ENCODE data around the gene BICRAL. TPM values are rescaled to one million over a fixed set of nuclear protein-coding genes. Genes with fewer than 3 reads are reported as not detected.

Gene BICRAL
- total RNA-seq, 2 donors from 2014 or later = 11.6 to 14.9 TPM

DNA sequence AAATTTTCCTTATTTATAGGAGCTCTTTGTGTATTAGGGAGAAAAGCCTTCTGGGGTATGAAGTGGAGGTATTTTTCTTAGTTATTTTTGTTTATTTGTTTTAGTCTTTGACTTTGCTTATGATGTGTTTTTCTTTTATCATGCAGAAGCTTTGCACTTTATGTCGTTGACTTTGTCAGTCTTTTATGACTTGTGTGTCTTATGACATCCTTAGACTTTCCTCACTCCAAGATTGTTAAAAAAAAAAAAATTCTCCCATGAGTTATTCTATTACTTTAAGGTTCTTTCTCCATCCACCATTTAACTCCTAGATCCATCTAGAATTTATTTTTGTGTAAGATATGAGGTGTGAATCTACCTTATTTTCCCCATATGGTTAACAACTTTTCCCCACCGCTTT is 36.6 kb downstream of the BICRAL start:
- Histone ChIP-seq H3K9me3 (ENCODE audit: control insufficient read depth, low read length) (no peaks in the 10 kb centered on the region), H3K27ac (ENCODE audit: low read depth, low read length) (no peak overlapping the region), H3K36me3 (ENCODE audit: control insufficient read depth, insufficient read depth, low read length) (peaks cover 3% of the 10 kb centered on the region), H3K4me3 (ENCODE audit: low read length) (no peak overlapping the region), H3K9ac (ENCODE audit: extremely low read depth, low read length, poor library complexity, severe bottlenecking) (no peak overlapping the region), H3K27me3 (ENCODE audit: control insufficient read depth, insufficient read depth, low read length, poor library complexity, severe bottlenecking) (no peaks in the 10 kb centered on the region), H3K4me1 (ENCODE audit: control insufficient read depth, insufficient read depth, low read length) (no peaks in the 10 kb centered on the region)
- H3K27ac Mint-ChIP-seq = no peak overlapping the region
- no peak for TF ChIP-seq CTCF (conservative IDR thresholded peaks at IDR 0.05)
- peaks cover 18% of the 10 kb centered on the region for H3K4me1 Mint-ChIP-seq
- no peak overlapping the region for H3K4me3 Mint-ChIP-seq
- WGBS, 2 experiments (ENCODE audit: insufficient coverage in 1 of 2, insufficient read length in 1 of 2) = 96% methylated on average over 2 of the region's 2 CpGs; no CpG with 5 or more reads in 1 of the 2 experiments
- H3K36me3 Mint-ChIP-seq (ENCODE audit: low read depth) = peaks cover 6% of the 10 kb centered on the region
- H3K9me3 Mint-ChIP-seq = no peaks in the 10 kb centered on the region
- DNase-seq = no peak
- H3K27me3 Mint-ChIP-seq (ENCODE audit: insufficient read depth) = no peaks in the 10 kb centered on the region

GRCh38 chr6:42818878-42819277 is 37.0 kb downstream of the BICRAL start:
- Histone ChIP-seq H3K9ac (ENCODE audit: extremely low read depth, low read length, poor library complexity, severe bottlenecking) (no peak overlapping the region), H3K9me3 (ENCODE audit: control insufficient read depth, low read length) (no peaks in the 10 kb centered on the region), H3K36me3 (ENCODE audit: control insufficient read depth, insufficient read depth, low read length) (peaks cover 3% of the 10 kb centered on the region), H3K4me1 (ENCODE audit: control insufficient read depth, insufficient read depth, low read length) (no peaks in the 10 kb centered on the region), H3K27me3 (ENCODE audit: control insufficient read depth, insufficient read depth, low read length, poor library complexity, severe bottlenecking) (no peaks in the 10 kb centered on the region), H3K27ac (ENCODE audit: low read depth, low read length) (no peak overlapping the region), H3K4me3 (ENCODE audit: low read length) (no peak overlapping the region)
- Mint-ChIP-seq H3K27me3 (ENCODE audit: insufficient read depth) (no peaks in the 10 kb centered on the region), H3K27ac (peak overlapping the region; percentile 19), H3K36me3 (ENCODE audit: low read depth) (peaks cover 6% of the 10 kb centered on the region), H3K4me1 (peaks cover 18% of the 10 kb centered on the region), H3K9me3 (no peaks in the 10 kb centered on the region), H3K4me3 (no peak overlapping the region)
- TF ChIP-seq CTCF (conservative IDR thresholded peaks at IDR 0.05) = no peak
- DNase-seq = no peak
- WGBS, 2 experiments (ENCODE audit: insufficient coverage in 1 of 2, insufficient read length in 1 of 2) = 68% methylated on average over 2 of the region's 3 CpGs; no CpG with 5 or more reads in 1 of the 2 experiments

DNA sequence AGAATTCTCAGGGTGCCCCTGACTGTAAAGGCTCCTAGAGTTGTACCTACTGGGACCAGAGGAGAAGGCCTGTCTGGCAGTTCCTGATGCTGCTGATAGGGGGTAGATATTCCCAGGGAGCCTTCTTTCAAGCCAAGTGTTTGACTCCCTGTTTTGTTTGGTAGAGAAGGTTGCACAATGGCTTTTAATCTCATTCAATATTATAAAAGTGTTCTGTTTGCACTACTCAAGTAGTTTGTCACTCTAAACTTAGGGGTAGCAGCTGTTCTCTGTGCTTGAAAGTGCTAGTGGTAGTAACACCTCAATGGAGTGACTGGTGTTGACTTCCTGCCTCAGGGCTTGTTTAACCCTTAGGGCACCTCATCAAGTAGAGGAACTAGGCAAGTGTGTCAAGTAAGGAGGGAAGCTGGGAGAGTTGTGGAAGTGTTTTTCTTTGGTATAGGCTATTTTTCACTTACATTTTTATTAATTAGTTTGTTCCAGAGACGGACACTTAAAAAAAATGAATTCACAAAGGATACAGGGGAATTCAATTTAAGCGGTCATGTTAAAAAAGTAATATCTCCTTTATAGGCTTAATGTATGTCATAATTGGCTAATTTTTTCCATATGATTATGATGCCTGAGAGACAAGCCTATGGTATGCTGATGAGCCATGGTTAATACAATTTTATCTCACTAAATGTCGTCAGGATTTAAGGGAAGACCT is 38.1 kb downstream of the BICRAL start:
- no peak overlapping the region for H3K4me3 ChIP-seq (ENCODE audit: low read length)
- no peaks in the 10 kb centered on the region for H3K9me3 ChIP-seq (ENCODE audit: control insufficient read depth, low read length)
- no peak overlapping the region for H3K27ac ChIP-seq (ENCODE audit: low read depth, low read length)
- H3K9ac ChIP-seq (ENCODE audit: extremely low read depth, low read length, poor library complexity, severe bottlenecking) = no peak overlapping the region
- H3K4me3 Mint-ChIP-seq = no peak overlapping the region
- peaks cover 18% of the 10 kb centered on the region for H3K4me1 Mint-ChIP-seq
- H3K9me3 Mint-ChIP-seq = no peaks in the 10 kb centered on the region
- peak; percentile 66 for DNase-seq
- peak; percentile 74 for TF ChIP-seq CTCF (conservative IDR thresholded peaks at IDR 0.05)
- no peaks in the 10 kb centered on the region for H3K27me3 Mint-ChIP-seq (ENCODE audit: insufficient read depth)
- H3K27me3 ChIP-seq (ENCODE audit: control insufficient read depth, insufficient read depth, low read length, poor library complexity, severe bottlenecking) = no peaks in the 10 kb centered on the region
- H3K27ac Mint-ChIP-seq = peak overlapping the region; percentile 55
- H3K36me3 Mint-ChIP-seq (ENCODE audit: low read depth) = peaks cover 12% of the 10 kb centered on the region
- no peaks in the 10 kb centered on the region for H3K4me1 ChIP-seq (ENCODE audit: control insufficient read depth, insufficient read depth, low read length)
- WGBS, 2 experiments (ENCODE audit: insufficient coverage in 1 of 2, insufficient read length in 1 of 2) = 94 to 100% methylated on average over 1 to 3 of the region's 3 CpGs
- peaks cover 9% of the 10 kb centered on the region for H3K36me3 ChIP-seq (ENCODE audit: control insufficient read depth, insufficient read depth, low read length)

Measured in endodermal cell (in vitro differentiated cells).